Astrocyte (in vitro differentiated cells and primary cell): ENCODE measurements around the gene TAX1BP3. TPM values are rescaled to one million over a fixed set of nuclear protein-coding genes. Genes with fewer than 3 reads are reported as not detected.

Source experiments
- DNase-seq: peaks from one replicate; pipeline ENCODE4 v3.0.0-alpha.2; 2010; ENCODE audit warnings: low read depth
- FAIRE-seq: peaks from 2 replicates; lab custom pipeline; 2011; peaks lifted over from hg19 to GRCh38; lab: Jason Lieb, UNC
- H2AFZ ChIP-seq: 2 replicates; pipeline ENCODE4 v1.6.0; 2012; ENCODE audit warnings: low read depth, low read length, inconsistent platforms
- H3K27ac ChIP-seq: 2 replicates; pipeline ENCODE4 v1.5.1; 2011; ENCODE audit warnings: low read depth, low read length, inconsistent platforms
- H3K27me3 ChIP-seq: 2 replicates; pipeline ENCODE4 v1.6.0; 2011; ENCODE audit warnings: low read length, inconsistent platforms; ENCODE audit not compliant: insufficient read depth
- H3K36me3 ChIP-seq: 2 replicates; pipeline ENCODE4 v1.5.1; 2011; ENCODE audit warnings: low read length, inconsistent platforms; ENCODE audit not compliant: insufficient read depth
- H3K4me1 ChIP-seq: 2 replicates; pipeline ENCODE4 v1.5.1; 2011; ENCODE audit warnings: low read length, inconsistent platforms; ENCODE audit not compliant: insufficient read depth
- H3K4me2 ChIP-seq: 2 replicates; pipeline ENCODE4 v1.6.0; 2012; ENCODE audit warnings: low read length, inconsistent platforms
- H3K4me3 ChIP-seq: 2 replicates; pipeline ENCODE4 v1.5.1; 2011; ENCODE audit warnings: low read depth, mild to moderate bottlenecking, low read length, inconsistent platforms; ENCODE audit not compliant: insufficient read depth
- H3K79me2 ChIP-seq: 2 replicates; pipeline ENCODE4 v1.6.0; 2012; ENCODE audit warnings: mild to moderate bottlenecking, low read length, inconsistent platforms; ENCODE audit not compliant: insufficient read depth
- H3K9ac ChIP-seq: 2 replicates; pipeline ENCODE4 v1.6.0; 2012; ENCODE audit warnings: mild to moderate bottlenecking, low read length, inconsistent platforms
- H3K9me3 ChIP-seq: 2 replicates; pipeline ENCODE4 v1.5.1; 2012; ENCODE audit warnings: low read depth, mild to moderate bottlenecking, low read length, inconsistent platforms; ENCODE audit not compliant: insufficient read depth
- H4K20me1 ChIP-seq: 2 replicates; pipeline ENCODE4 v1.6.0; 2012; ENCODE audit warnings: low read length, inconsistent platforms; ENCODE audit not compliant: insufficient read depth
- H3K27ac Mint-ChIP-seq: one replicate; pipeline ENCODE4 v1.8.0; 2021; ENCODE audit warnings: mild to moderate bottlenecking, mixed read lengths; ENCODE audit not compliant: unreplicated experiment
- H3K27me3 Mint-ChIP-seq: one replicate; pipeline ENCODE4 v1.8.0; 2021; ENCODE audit warnings: low read depth, mixed read lengths; ENCODE audit not compliant: unreplicated experiment
- H3K36me3 Mint-ChIP-seq: one replicate; pipeline ENCODE4 v1.8.0; 2021; ENCODE audit warnings: low read depth, mixed read lengths; ENCODE audit not compliant: unreplicated experiment
- H3K4me1 Mint-ChIP-seq: one replicate; pipeline ENCODE4 v1.8.0; 2021; ENCODE audit warnings: low read depth, mixed read lengths; ENCODE audit not compliant: unreplicated experiment
- H3K4me3 Mint-ChIP-seq: one replicate; pipeline ENCODE4 v1.8.0; 2021; ENCODE audit warnings: mild to moderate bottlenecking, moderate library complexity, mixed read lengths; ENCODE audit not compliant: unreplicated experiment
- H3K9me3 Mint-ChIP-seq: one replicate; pipeline ENCODE4 v1.8.0; 2021; ENCODE audit warnings: mild to moderate bottlenecking, mixed read lengths; ENCODE audit not compliant: unreplicated experiment
- CTCF ChIP-seq: IDR thresholded peaks from 2 replicates; pipeline ENCODE4 v1.5.1; 2011; ENCODE audit warnings: low read depth, mild to moderate bottlenecking, inconsistent platforms, low read length, moderate library complexity; ENCODE audit not compliant: insufficient read depth
- EZH2 ChIP-seq: IDR thresholded peaks from 2 replicates; pipeline ENCODE4 v1.6.1; 2012; ENCODE audit warnings: mild to moderate bottlenecking, low read length, inconsistent platforms; ENCODE audit not compliant: insufficient read depth
- total RNA-seq: library from RNA; stranded (reverse); gene quantifications from 2 replicates; pipeline ENCODE4 v1.2.1, GENCODE V29; 2021

The TAX1BP3 gene
- total RNA-seq, 1 donor from 2014 or later: 194 TPM

DNA sequence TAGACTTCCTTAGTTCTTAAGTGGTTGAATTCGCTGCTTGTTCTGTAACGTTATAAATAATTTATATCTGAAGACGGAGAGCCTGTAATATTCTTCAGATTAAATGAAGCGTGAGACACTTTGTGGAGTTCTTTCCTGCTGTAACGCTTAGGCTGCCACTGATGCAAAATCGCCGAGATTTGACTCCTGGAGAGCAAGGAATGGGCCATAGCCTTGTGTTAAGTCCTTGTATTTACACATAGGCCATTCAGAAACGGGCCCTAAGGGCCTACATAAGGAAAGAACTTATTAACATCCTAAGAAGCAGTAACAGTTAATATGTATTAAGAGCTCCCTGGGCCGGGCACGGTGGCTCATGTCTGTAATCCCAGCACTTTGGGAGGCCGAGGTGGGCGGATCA is 1.2 kb upstream of the TAX1BP3 start:
- no peaks in the 10 kb centered on the region for H3K9me3 Mint-ChIP-seq
- peaks cover 8% of the 10 kb centered on the region for H3K36me3 Mint-ChIP-seq
- H3K79me2 ChIP-seq: peaks cover 60% of the 10 kb centered on the region
- H3K4me1 Mint-ChIP-seq: peaks cover 18% of the 10 kb centered on the region
- peak overlapping the region; percentile 97 for H3K27ac Mint-ChIP-seq
- H3K36me3 ChIP-seq: peaks cover 6% of the 10 kb centered on the region
- H3K4me3 Mint-ChIP-seq: peak overlapping the region; percentile 99
- H3K9me3 ChIP-seq: no peaks in the 10 kb centered on the region
- peaks cover 18% of the 10 kb centered on the region for H3K4me1 ChIP-seq
- FAIRE-seq (no peak), DNase-seq (no peak)
- no peaks in the 10 kb centered on the region for H3K27me3 Mint-ChIP-seq
- peak overlapping the region; percentile 98 for H3K9ac ChIP-seq
- peaks cover 54% of the 10 kb centered on the region for H4K20me1 ChIP-seq
- no peaks in the 10 kb centered on the region for H3K27me3 ChIP-seq
- H2AFZ ChIP-seq: no peak overlapping the region
- peak overlapping the region; percentile 92 for H3K4me2 ChIP-seq
- TF ChIP-seq EZH2 (no peak), CTCF (no peak)
- no peak overlapping the region for H3K27ac ChIP-seq
- peak overlapping the region; percentile 95 for H3K4me3 ChIP-seq

DNA sequence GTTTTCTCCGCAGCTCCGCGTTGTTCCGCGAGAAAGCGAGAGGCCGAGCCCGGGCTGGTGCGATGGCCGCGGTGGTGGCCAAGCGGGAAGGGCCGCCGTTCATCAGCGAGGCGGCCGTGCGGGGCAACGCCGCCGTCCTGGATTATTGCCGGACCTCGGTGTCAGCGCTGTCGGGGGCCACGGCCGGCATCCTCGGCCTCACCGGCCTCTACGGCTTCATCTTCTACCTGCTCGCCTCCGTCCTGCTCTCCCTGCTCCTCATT is 638 bp upstream of the TAX1BP3 start:
- H3K36me3 Mint-ChIP-seq: peaks cover 8% of the 10 kb centered on the region
- H3K27me3 Mint-ChIP-seq: no peaks in the 10 kb centered on the region
- Histone ChIP-seq H2AFZ (peak overlapping the region; percentile 79), H3K79me2 (peaks cover 65% of the 10 kb centered on the region), H4K20me1 (peaks cover 59% of the 10 kb centered on the region), H3K4me2 (peak overlapping the region; percentile 92), H3K9ac (peak overlapping the region; percentile 98), H3K9me3 (no peaks in the 10 kb centered on the region), H3K36me3 (peaks cover 9% of the 10 kb centered on the region), H3K4me1 (peaks cover 18% of the 10 kb centered on the region), H3K4me3 (peak overlapping the region; percentile 95), H3K27ac (peak overlapping the region; percentile 86), H3K27me3 (no peaks in the 10 kb centered on the region)
- no peak for DNase-seq
- H3K4me3 Mint-ChIP-seq: peak overlapping the region; percentile 99
- no peak for TF ChIP-seq CTCF
- TF ChIP-seq EZH2: no peak
- no peak for FAIRE-seq
- H3K27ac Mint-ChIP-seq: peak overlapping the region; percentile 97
- peaks cover 22% of the 10 kb centered on the region for H3K4me1 Mint-ChIP-seq
- H3K9me3 Mint-ChIP-seq: no peaks in the 10 kb centered on the region

- Mint-ChIP-seq H3K27me3 (no peaks in the 10 kb centered on the region), H3K9me3 (no peaks in the 10 kb centered on the region), H3K27ac (peak overlapping the region; percentile 92), H3K4me3 (peak overlapping the region; percentile 93), H3K36me3 (peaks cover 8% of the 10 kb centered on the region), H3K4me1 (peaks cover 23% of the 10 kb centered on the region)
- DNase-seq (peak; percentile 81), FAIRE-seq (peak; percentile 43)
- peak overlapping the region; percentile 95 for H3K4me3 ChIP-seq
- H3K79me2 ChIP-seq: peaks cover 76% of the 10 kb centered on the region
- peak overlapping the region; percentile 100 for H3K4me2 ChIP-seq
- peak overlapping the region; percentile 98 for H3K27ac ChIP-seq
- peaks cover 73% of the 10 kb centered on the region for H4K20me1 ChIP-seq
- H2AFZ ChIP-seq: peak overlapping the region; percentile 54
- H3K9me3 ChIP-seq: no peaks in the 10 kb centered on the region
- H3K27me3 ChIP-seq: no peaks in the 10 kb centered on the region
- TF ChIP-seq CTCF: no peak
- no peak for TF ChIP-seq EZH2
- peak overlapping the region; percentile 98 for H3K9ac ChIP-seq
- peaks cover 18% of the 10 kb centered on the region for H3K4me1 ChIP-seq
- H3K36me3 ChIP-seq: peaks cover 17% of the 10 kb centered on the region
Observed at GRCh38 chr17:3667366-3668278, 756 bp downstream of the TAX1BP3 start.
